WTC11 (cell line): Measurements from ENCODE around the gene D2HGDH. TPM values are rescaled to one million over a fixed set of nuclear protein-coding genes. Genes with fewer than 3 reads are reported as not detected.

Experiments
- ATAC-seq: fragments of 200-7000 bp; cut with Tn5 transposase; 2 replicates; pipeline ENCODE4 v1.10.0; 2021; ENCODE audit warnings: mild to moderate bottlenecking, moderate library complexity
- CTCF ChIA-PET: fragments of 300-600 bp; sonication (Branson Sonifier 250); formaldehyde crosslinking; loops from one replicate; lab custom pipeline; 2021; ENCODE audit warnings: antibody characterized with exemption; lab: Charles Lee
- POLR2A ChIA-PET: fragments of 350-600 bp; sonication (Branson Sonifier 250); formaldehyde crosslinking; loops from one replicate; lab custom pipeline; 2021; ENCODE audit warnings: antibody characterized with exemption; lab: Charles Lee
- DNase-seq: peaks from one replicate; pipeline ENCODE4 v3.0.0; 2021; ENCODE audit warnings: low spot score
- H3K27ac Mint-ChIP-seq: 2 replicates; pipeline ENCODE4 v1.8.0; 2021; ENCODE audit warnings: mixed read lengths
- H3K27me3 Mint-ChIP-seq: 2 replicates; pipeline ENCODE4 v1.8.0; 2021; ENCODE audit warnings: low read depth, mild to moderate bottlenecking, moderate library complexity, mixed read lengths
- H3K36me3 Mint-ChIP-seq: 2 replicates; pipeline ENCODE4 v1.8.0; 2021; ENCODE audit warnings: mixed read lengths
- H3K4me1 Mint-ChIP-seq: 2 replicates; pipeline ENCODE4 v1.8.0; 2022; ENCODE audit warnings: mixed read lengths
- H3K4me3 Mint-ChIP-seq: 2 replicates; pipeline ENCODE4 v1.8.0; 2021; ENCODE audit warnings: mild to moderate bottlenecking, moderate library complexity, mixed read lengths
- H3K9me3 Mint-ChIP-seq: 2 replicates; pipeline ENCODE4 v1.8.0; 2021; ENCODE audit warnings: mixed read lengths
- CBFB ChIP-seq: sonication (generic); formaldehyde crosslinking; IDR thresholded peaks from 2 replicates; pipeline ENCODE4 v1.8.1; 2022; ENCODE audit warnings: mild to moderate bottlenecking, low read depth, missing genetic modification reagents
- ELF4 ChIP-seq: sonication (generic); formaldehyde crosslinking; IDR thresholded peaks from 2 replicates; pipeline ENCODE4 v1.8.1; 2022; ENCODE audit warnings: low read depth, mild to moderate bottlenecking, moderate library complexity, missing genetic modification reagents
- ESRRA ChIP-seq: sonication (generic); formaldehyde crosslinking; IDR thresholded peaks from 2 replicates; pipeline ENCODE4 v1.8.1; 2022; ENCODE audit warnings: mild to moderate bottlenecking, missing genetic modification reagents, borderline replicate concordance
- FOXK1 ChIP-seq: sonication (generic); formaldehyde crosslinking; IDR thresholded peaks from 2 replicates; pipeline ENCODE4 v1.8.0; 2022; ENCODE audit warnings: mild to moderate bottlenecking, moderate library complexity, missing genetic modification reagents
- FOXP1 ChIP-seq: sonication (generic); formaldehyde crosslinking; IDR thresholded peaks from 2 replicates; pipeline ENCODE4 v1.8.0; 2022; ENCODE audit warnings: missing genetic modification reagents, mild to moderate bottlenecking, moderate library complexity, borderline replicate concordance
- GABPB1 ChIP-seq: sonication (generic); formaldehyde crosslinking; IDR thresholded peaks from 2 replicates; pipeline ENCODE4 v1.8.1; 2023; ENCODE audit warnings: mild to moderate bottlenecking, missing genetic modification reagents
- KAT7 ChIP-seq: sonication (generic); formaldehyde crosslinking; IDR thresholded peaks from 2 replicates; pipeline ENCODE4 v1.8.1; 2023; ENCODE audit warnings: missing genetic modification reagents, mild to moderate bottlenecking, borderline replicate concordance
- NFATC4 ChIP-seq: fragments of 250-450 bp; sonication (Bioruptor Pico); IDR thresholded peaks from 2 replicates; pipeline ENCODE4 v1.9.0; 2021; ENCODE audit warnings: mild to moderate bottlenecking
- OVOL2 ChIP-seq: fragments of 250-450 bp; sonication (Bioruptor Pico); IDR thresholded peaks from 2 replicates; pipeline ENCODE4 v1.9.0; 2021; ENCODE audit warnings: mild to moderate bottlenecking, borderline replicate concordance
- SP1 ChIP-seq: sonication (generic); formaldehyde crosslinking; conservative IDR thresholded peaks from 2 replicates; pipeline ENCODE4 v1.8.1; 2022; ENCODE audit warnings: missing genetic modification reagents
- ZNF138 ChIP-seq: sonication (generic); formaldehyde crosslinking; conservative IDR thresholded peaks from 2 replicates; pipeline ENCODE4 v1.8.1; 2022; ENCODE audit warnings: mild to moderate bottlenecking, moderate library complexity, missing genetic modification reagents
- ZNF263 ChIP-seq: sonication (generic); formaldehyde crosslinking; IDR thresholded peaks from 2 replicates; pipeline ENCODE4 v1.8.1; 2022; ENCODE audit warnings: low read depth, mild to moderate bottlenecking, moderate library complexity, missing genetic modification reagents
- ZNF317 ChIP-seq: sonication (generic); formaldehyde crosslinking; IDR thresholded peaks from 2 replicates; pipeline ENCODE4 v1.8.1; 2023; ENCODE audit warnings: low read depth, mild to moderate bottlenecking, moderate library complexity, missing genetic modification reagents, borderline replicate concordance
- total RNA-seq: library from RNA; stranded (reverse); gene quantifications from 3 replicates; pipeline ENCODE4 v1.2.3, GENCODE V29; 2021
- TF ChIP-seq, protein P1 (sequence below): sonication (generic); formaldehyde crosslinking; IDR thresholded peaks from 2 replicates; pipeline ENCODE4 v1.8.1; 2023; ENCODE audit warnings: mild to moderate bottlenecking, missing genetic modification reagents
- TF ChIP-seq, protein P2 (sequence below): sonication (generic); formaldehyde crosslinking; IDR thresholded peaks from 2 replicates; pipeline ENCODE4 v1.8.0; 2023; ENCODE audit warnings: missing genetic modification reagents, mild to moderate bottlenecking, borderline replicate concordance
- TF ChIP-seq, protein P3 (sequence below): fragments of 250-450 bp; sonication (Bioruptor Pico); IDR thresholded peaks from 2 replicates; pipeline ENCODE4 v1.9.0; 2021; ENCODE audit warnings: mild to moderate bottlenecking
- TF ChIP-seq, protein P4 (sequence below): fragments of 250-450 bp; sonication (Bioruptor Pico); IDR thresholded peaks from 2 replicates; pipeline ENCODE4 v1.8.0; 2021; ENCODE audit warnings: mild to moderate bottlenecking

D2HGDH gene
- total RNA-seq, 1 experiment from 2014 or later, result 22.7 TPM

DNA sequence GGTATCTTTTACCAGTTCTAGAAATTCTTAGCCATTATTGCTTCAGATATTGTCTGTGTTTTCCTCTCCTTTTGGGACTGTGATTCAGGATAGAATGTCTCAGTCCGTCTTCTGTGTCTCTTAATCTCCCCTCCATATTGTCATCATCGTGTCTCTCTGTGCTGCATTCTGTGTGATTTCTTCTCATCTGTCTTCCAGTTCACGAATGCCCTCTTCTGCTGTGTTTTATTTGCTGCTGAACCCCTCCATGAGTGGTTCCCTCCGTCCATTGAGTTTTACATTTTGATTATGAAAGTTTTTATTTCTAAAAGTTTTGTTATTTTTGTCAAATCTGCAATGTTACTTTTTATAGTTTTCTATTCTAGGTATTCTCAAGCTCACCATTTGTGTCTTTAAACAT is 11.7 kb downstream of the D2HGDH start (continued):
- TF ChIP-seq, protein P1, sequence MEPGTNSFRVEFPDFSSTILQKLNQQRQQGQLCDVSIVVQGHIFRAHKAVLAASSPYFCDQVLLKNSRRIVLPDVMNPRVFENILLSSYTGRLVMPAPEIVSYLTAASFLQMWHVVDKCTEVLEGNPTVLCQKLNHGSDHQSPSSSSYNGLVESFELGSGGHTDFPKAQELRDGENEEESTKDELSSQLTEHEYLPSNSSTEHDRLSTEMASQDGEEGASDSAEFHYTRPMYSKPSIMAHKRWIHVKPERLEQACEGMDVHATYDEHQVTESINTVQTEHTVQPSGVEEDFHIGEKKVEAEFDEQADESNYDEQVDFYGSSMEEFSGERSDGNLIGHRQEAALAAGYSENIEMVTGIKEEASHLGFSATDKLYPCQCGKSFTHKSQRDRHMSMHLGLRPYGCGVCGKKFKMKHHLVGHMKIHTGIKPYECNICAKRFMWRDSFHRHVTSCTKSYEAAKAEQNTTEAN (CRISPR knock-in tag), result no peak
- TF ChIP-seq CBFB (CRISPR knock-in tag), result no peak
- no peak for TF ChIP-seq KAT7 (CRISPR knock-in tag)
- no peak for TF ChIP-seq ELF4 (CRISPR knock-in tag)

DNA sequence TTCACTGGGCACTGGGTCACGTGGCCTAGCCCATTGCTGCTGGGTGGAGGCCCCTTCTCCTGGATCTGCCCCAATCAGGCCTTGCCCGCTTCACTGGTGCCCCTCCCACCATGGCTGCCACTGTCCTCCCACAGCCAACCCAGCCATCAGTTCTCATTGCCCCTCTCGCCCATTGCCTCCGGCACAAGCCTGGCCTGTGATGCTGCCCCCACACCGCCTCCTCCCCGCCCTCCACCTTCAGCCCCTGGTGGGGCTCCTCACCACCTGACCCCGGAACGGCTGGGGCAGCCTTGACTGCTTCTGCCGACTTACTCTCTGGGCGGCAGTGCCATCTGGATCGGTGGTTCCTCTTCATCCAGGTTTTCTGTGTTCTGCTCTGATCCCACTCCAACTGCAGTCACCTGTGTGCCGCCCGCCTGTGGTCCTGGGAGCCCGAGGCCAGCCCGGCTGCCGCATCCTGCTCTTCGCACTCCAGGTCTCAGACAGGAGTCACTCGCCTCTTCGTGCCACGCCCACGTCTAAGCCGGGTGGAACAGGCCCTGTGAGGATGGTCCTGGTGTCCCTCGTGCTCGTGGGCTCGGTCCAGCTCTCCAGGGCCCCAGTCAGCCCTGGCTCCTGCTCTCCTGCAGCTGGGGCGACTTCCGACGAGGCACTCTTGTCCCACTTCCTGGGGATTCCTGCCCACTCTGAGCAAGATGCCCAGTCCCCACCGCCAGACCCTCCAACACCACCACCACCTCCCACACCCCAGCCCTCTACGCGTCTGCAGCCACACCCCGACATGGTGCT is 14.2 kb downstream of the D2HGDH start:
- no peak overlapping the region for H3K4me3 Mint-ChIP-seq
- ATAC-seq, result no peak
- POLR2A ChIA-PET, result no interaction called here

More for the DNA sequence above, 14.2 kb downstream of the D2HGDH start:
- peaks cover 5% of the 10 kb centered on the region; the same call in 1 of the 2 replicates for H3K9me3 Mint-ChIP-seq
- TF ChIP-seq, protein P2, sequence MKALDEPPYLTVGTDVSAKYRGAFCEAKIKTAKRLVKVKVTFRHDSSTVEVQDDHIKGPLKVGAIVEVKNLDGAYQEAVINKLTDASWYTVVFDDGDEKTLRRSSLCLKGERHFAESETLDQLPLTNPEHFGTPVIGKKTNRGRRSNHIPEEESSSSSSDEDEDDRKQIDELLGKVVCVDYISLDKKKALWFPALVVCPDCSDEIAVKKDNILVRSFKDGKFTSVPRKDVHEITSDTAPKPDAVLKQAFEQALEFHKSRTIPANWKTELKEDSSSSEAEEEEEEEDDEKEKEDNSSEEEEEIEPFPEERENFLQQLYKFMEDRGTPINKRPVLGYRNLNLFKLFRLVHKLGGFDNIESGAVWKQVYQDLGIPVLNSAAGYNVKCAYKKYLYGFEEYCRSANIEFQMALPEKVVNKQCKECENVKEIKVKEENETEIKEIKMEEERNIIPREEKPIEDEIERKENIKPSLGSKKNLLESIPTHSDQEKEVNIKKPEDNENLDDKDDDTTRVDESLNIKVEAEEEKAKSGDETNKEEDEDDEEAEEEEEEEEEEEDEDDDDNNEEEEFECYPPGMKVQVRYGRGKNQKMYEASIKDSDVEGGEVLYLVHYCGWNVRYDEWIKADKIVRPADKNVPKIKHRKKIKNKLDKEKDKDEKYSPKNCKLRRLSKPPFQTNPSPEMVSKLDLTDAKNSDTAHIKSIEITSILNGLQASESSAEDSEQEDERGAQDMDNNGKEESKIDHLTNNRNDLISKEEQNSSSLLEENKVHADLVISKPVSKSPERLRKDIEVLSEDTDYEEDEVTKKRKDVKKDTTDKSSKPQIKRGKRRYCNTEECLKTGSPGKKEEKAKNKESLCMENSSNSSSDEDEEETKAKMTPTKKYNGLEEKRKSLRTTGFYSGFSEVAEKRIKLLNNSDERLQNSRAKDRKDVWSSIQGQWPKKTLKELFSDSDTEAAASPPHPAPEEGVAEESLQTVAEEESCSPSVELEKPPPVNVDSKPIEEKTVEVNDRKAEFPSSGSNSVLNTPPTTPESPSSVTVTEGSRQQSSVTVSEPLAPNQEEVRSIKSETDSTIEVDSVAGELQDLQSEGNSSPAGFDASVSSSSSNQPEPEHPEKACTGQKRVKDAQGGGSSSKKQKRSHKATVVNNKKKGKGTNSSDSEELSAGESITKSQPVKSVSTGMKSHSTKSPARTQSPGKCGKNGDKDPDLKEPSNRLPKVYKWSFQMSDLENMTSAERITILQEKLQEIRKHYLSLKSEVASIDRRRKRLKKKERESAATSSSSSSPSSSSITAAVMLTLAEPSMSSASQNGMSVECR, result no peak
- TF ChIP-seq NFATC4 (CRISPR knock-in tag), result no peak
- no peak for TF ChIP-seq ZNF263 (CRISPR knock-in tag)
- TF ChIP-seq SP1 (CRISPR knock-in tag), result no peak
- TF ChIP-seq GABPB1 (CRISPR knock-in tag), result no peak
- no peak for TF ChIP-seq FOXP1
- TF ChIP-seq ESRRA (CRISPR knock-in tag), result no peak
- TF ChIP-seq ZNF138 (CRISPR knock-in tag), result no peak
- TF ChIP-seq, protein P3, sequence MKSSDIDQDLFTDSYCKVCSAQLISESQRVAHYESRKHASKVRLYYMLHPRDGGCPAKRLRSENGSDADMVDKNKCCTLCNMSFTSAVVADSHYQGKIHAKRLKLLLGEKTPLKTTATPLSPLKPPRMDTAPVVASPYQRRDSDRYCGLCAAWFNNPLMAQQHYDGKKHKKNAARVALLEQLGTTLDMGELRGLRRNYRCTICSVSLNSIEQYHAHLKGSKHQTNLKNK (CRISPR knock-in tag), result no peak
- TF ChIP-seq, protein P4, sequence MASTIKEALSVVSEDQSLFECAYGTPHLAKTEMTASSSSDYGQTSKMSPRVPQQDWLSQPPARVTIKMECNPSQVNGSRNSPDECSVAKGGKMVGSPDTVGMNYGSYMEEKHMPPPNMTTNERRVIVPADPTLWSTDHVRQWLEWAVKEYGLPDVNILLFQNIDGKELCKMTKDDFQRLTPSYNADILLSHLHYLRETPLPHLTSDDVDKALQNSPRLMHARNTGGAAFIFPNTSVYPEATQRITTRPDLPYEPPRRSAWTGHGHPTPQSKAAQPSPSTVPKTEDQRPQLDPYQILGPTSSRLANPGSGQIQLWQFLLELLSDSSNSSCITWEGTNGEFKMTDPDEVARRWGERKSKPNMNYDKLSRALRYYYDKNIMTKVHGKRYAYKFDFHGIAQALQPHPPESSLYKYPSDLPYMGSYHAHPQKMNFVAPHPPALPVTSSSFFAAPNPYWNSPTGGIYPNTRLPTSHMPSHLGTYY (CRISPR knock-in tag), result no peak
- no peak for TF ChIP-seq OVOL2 (CRISPR knock-in tag)
- no peak for TF ChIP-seq FOXK1 (CRISPR knock-in tag)
- TF ChIP-seq ZNF317 (CRISPR knock-in tag), result no peak
- TF ChIP-seq, all 79 proteins: peak for 0
- no peak overlapping the region; the same call in 1 of the 2 replicates for H3K27ac Mint-ChIP-seq
- no peaks in the 10 kb centered on the region for H3K27me3 Mint-ChIP-seq
- CTCF ChIA-PET, result no interaction called here
- no peak for DNase-seq
- no peaks in the 10 kb centered on the region for H3K4me1 Mint-ChIP-seq
- peaks cover 19% of the 10 kb centered on the region for H3K36me3 Mint-ChIP-seq
